DOHH2 (cell line): ENCODE data around the gene UBQLN3.

Experiments used
- H3F3A ChIP-seq: fragments of 200-600 bp; sonication (generic), shearing (Covaris generic); 2 replicates; pipeline ENCODE4 v1.6.0; 2016; ENCODE audit warnings: antibody characterized with exemption, mild to moderate bottlenecking; ENCODE audit not compliant: control insufficient read depth, insufficient read depth
- H3K27ac ChIP-seq: fragments of 200-600 bp; sonication (generic); 2 replicates; pipeline ENCODE4 v1.5.1; 2014; ENCODE audit warnings: low read depth, mild to moderate bottlenecking, low read length, moderate library complexity
- H3K27me3 ChIP-seq: fragments of 200-600 bp; sonication (generic); 2 replicates; pipeline ENCODE4 v1.6.1; 2014; ENCODE audit warnings: mild to moderate bottlenecking, low read length, mixed read lengths; ENCODE audit not compliant: control insufficient read depth
- H3K36me3 ChIP-seq: fragments of 200-600 bp; sonication (generic); 2 replicates; pipeline ENCODE4 v1.6.1; 2014; ENCODE audit warnings: mild to moderate bottlenecking, low read length, moderate library complexity, mixed read lengths; ENCODE audit not compliant: control insufficient read depth
- H3K4me1 ChIP-seq: fragments of 200-600 bp; sonication (generic); 2 replicates; pipeline ENCODE4 v1.6.1; 2014; ENCODE audit warnings: mild to moderate bottlenecking, low read length, mixed read lengths; ENCODE audit not compliant: control insufficient read depth
- H3K4me2 ChIP-seq: fragments of 200-600 bp; sonication (generic); 2 replicates; pipeline ENCODE4 v1.6.0; 2014; ENCODE audit warnings: mild to moderate bottlenecking, low read length, moderate library complexity
- H3K4me3 ChIP-seq: fragments of 200-600 bp; sonication (generic); 2 replicates; pipeline ENCODE4 v1.5.1; 2014; ENCODE audit warnings: mild to moderate bottlenecking, low read length, mixed read lengths
- H3K79me2 ChIP-seq: fragments of 200-600 bp; sonication (generic); 2 replicates; pipeline ENCODE4 v1.6.1; 2014; ENCODE audit warnings: mild to moderate bottlenecking, low read length, mixed read lengths; ENCODE audit not compliant: control insufficient read depth
- H3K9me2 ChIP-seq: fragments of 200-600 bp; sonication (generic); replicated peaks from 2 replicates; pipeline ENCODE4 v1.6.1; 2014; ENCODE audit warnings: mild to moderate bottlenecking, low read length, mixed read lengths; ENCODE audit not compliant: control insufficient read depth
- H3K9me3 ChIP-seq: fragments of 200-600 bp; sonication (generic); 2 replicates; pipeline ENCODE4 v1.6.1; 2014; ENCODE audit warnings: antibody characterized with exemption, low read length, mixed read lengths; ENCODE audit not compliant: control insufficient read depth, insufficient read depth
- H4K20me1 ChIP-seq: fragments of 200-600 bp; sonication (generic); 2 replicates; pipeline ENCODE4 v1.6.0; 2014; ENCODE audit warnings: low read depth, mild to moderate bottlenecking, antibody characterized with exemption, low read length, moderate library complexity; ENCODE audit not compliant: control insufficient read depth, insufficient read depth
- EZH2phosphoT487 ChIP-seq: fragments of 200-600 bp; sonication (generic); IDR thresholded peaks from 2 replicates; pipeline ENCODE4 v1.6.1; 2017; ENCODE audit warnings: borderline replicate concordance, mild to moderate bottlenecking, antibody characterized with exemption, low read length, moderate library complexity, mixed read lengths
- TF ChIP-seq, protein P1 (sequence below): fragments of 200-600 bp; sonication (generic); IDR thresholded peaks from one replicate; pipeline ENCODE4 v1.5.1; 2014; ENCODE audit warnings: antibody characterized with exemption, mild to moderate bottlenecking, low read depth, low read length; ENCODE audit not compliant: poor library complexity, severe bottlenecking

UBQLN3 gene

DNA sequence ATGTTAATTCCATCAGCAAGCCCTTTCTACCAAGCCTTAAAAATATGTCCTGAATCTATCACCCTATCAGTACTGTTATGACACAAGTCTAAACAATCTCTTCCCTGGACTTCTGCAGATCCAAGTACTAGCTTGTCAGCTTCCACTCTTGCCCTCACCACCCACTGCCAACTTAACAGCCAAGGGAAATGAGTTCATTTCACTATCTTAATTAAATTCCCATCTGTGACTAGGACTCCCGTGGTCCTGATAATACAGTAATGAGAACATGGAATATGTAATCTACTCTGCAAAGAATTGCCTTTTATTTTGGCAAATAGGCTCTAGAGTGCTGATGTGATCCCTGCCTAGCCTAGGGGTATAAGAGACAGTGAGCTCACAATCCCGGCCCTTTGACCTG lies 10.1 kb downstream of the UBQLN3 start:
- no peaks in the 10 kb centered on the region for H3K4me1 ChIP-seq
- H3F3A ChIP-seq = no peaks in the 10 kb centered on the region
- no peaks in the 10 kb centered on the region for H3K27me3 ChIP-seq
- no peaks in the 10 kb centered on the region for H3K9me2 ChIP-seq
- TF ChIP-seq, protein P1, sequence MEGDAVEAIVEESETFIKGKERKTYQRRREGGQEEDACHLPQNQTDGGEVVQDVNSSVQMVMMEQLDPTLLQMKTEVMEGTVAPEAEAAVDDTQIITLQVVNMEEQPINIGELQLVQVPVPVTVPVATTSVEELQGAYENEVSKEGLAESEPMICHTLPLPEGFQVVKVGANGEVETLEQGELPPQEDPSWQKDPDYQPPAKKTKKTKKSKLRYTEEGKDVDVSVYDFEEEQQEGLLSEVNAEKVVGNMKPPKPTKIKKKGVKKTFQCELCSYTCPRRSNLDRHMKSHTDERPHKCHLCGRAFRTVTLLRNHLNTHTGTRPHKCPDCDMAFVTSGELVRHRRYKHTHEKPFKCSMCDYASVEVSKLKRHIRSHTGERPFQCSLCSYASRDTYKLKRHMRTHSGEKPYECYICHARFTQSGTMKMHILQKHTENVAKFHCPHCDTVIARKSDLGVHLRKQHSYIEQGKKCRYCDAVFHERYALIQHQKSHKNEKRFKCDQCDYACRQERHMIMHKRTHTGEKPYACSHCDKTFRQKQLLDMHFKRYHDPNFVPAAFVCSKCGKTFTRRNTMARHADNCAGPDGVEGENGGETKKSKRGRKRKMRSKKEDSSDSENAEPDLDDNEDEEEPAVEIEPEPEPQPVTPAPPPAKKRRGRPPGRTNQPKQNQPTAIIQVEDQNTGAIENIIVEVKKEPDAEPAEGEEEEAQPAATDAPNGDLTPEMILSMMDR = no peak
- no peak for TF ChIP-seq EZH2phosphoT487
- no peaks in the 10 kb centered on the region for H3K36me3 ChIP-seq
- no peaks in the 10 kb centered on the region for H4K20me1 ChIP-seq
- no peak overlapping the region for H3K4me3 ChIP-seq
- H3K9me3 ChIP-seq = no peaks in the 10 kb centered on the region
- no peak overlapping the region for H3K4me2 ChIP-seq
- H3K27ac ChIP-seq = no peak overlapping the region
- no peaks in the 10 kb centered on the region for H3K79me2 ChIP-seq

DNA sequence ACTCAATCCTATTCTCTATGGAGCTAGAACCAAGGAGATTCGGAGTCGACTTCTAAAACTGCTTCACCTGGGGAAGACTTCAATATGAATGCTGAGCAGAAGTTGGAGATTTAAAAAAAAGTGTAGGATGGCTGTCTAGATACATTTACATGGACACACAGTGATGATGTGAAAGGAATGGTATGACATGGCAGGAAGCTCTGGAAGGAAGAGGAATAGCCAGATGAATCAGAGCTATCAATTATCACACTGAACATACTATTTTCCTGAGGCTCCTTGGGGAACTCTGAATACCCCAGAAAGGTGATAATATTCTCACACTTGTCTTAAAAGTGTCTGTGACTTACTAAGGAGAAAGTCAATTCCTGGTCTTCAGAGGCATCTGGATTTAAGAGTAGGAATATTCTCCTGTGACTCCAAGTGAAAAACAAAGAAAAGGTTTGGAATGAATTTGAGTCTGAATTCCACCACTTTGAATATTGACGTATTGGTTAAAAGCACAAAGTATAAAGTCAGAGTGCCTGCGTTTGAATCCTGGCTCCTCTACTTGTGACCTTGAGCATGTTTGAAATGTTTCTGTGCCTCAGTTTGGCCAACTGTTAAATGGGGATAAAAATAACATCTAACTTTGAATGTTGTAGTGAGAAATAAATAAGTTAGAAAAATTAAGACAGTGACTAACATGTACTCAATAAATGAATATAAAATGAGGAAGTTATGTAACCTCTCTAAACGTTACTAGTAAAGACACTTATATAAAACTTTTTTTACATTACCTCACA lies 20.0 kb downstream of the UBQLN3 start:
- no peaks in the 10 kb centered on the region for H3K36me3 ChIP-seq
- H3F3A ChIP-seq = no peaks in the 10 kb centered on the region
- no peaks in the 10 kb centered on the region for H3K9me2 ChIP-seq
- H3K4me1 ChIP-seq = no peaks in the 10 kb centered on the region
- TF ChIP-seq, protein P1 = no peak
- no peak for TF ChIP-seq EZH2phosphoT487
- peaks cover 3% of the 10 kb centered on the region; the same call in 1 of the 2 replicates for H3K27me3 ChIP-seq
- no peak overlapping the region for H3K4me3 ChIP-seq
- no peaks in the 10 kb centered on the region for H4K20me1 ChIP-seq
- no peak overlapping the region for H3K27ac ChIP-seq
- H3K4me2 ChIP-seq = no peak overlapping the region
- no peaks in the 10 kb centered on the region for H3K9me3 ChIP-seq
- no peaks in the 10 kb centered on the region for H3K79me2 ChIP-seq

DNA sequence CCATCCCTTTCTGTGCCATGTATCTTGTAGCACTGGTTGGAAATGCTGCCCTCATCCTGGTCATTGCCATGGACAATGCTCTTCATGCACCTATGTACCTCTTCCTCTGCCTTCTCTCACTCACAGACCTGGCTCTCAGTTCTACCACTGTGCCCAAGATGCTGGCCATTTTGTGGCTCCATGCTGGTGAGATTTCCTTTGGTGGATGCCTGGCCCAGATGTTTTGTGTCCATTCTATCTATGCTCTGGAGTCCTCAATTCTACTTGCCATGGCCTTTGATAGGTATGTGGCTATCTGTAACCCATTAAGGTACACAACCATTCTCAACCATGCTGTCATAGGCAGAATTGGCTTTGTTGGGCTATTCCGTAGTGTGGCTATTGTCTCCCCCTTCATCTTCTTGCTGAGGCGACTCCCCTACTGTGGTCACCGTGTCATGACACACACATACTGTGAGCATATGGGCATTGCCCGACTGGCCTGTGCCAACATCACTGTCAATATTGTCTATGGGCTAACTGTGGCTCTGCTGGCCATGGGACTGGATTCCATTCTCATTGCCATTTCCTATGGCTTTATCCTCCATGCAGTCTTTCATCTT lies 20.9 kb downstream of the UBQLN3 start:
- Histone ChIP-seq H3F3A (no peaks in the 10 kb centered on the region), H3K4me1 (no peaks in the 10 kb centered on the region), H3K27me3 (peaks cover 3% of the 10 kb centered on the region; the same call in 1 of the 2 replicates), H4K20me1 (no peaks in the 10 kb centered on the region), H3K79me2 (no peaks in the 10 kb centered on the region), H3K9me2 (no peaks in the 10 kb centered on the region), H3K36me3 (no peaks in the 10 kb centered on the region), H3K4me3 (no peak overlapping the region), H3K9me3 (no peaks in the 10 kb centered on the region), H3K27ac (no peak overlapping the region), H3K4me2 (no peak overlapping the region)
- no peak for TF ChIP-seq EZH2phosphoT487
- TF ChIP-seq, protein P1 = no peak
